Right ventricle myocardium inferior (tissue), 1 donor: Measurements from ENCODE around the gene CFAP65. TPM values are rescaled to one million over a fixed set of nuclear protein-coding genes. Genes with fewer than 3 reads are reported as not detected.

Experiments used
- ATAC-seq: fragments of 200-7000 bp; cut with Tn5 transposase; one replicate; pipeline ENCODE4 v1.9.1; 2020; ENCODE audit warnings: mild to moderate bottlenecking, moderate library complexity
- DNase-seq: peaks from one replicate; pipeline ENCODE4 v3.0.0; 2021; ENCODE audit errors: missing footprints
- intact Hi-C: fragments of 100-400 bp; cut with DNase I; formaldehyde crosslinking; loops from one replicate; pipeline ENCODE4 v1.11.0; 2022
- total RNA-seq: library from RNA; stranded (reverse); fragmentation: NEBNext Ultra II Directional; extraction: Animal tissue kit (Norgen Biotek cat#: 25700); gene quantifications from one replicate; pipeline ENCODE4 v1.2.1, GENCODE V29; 2021
- donor health status: DM: no; HTN: yes; CAD: no; lungs with severe emphysema.

The CFAP65 gene
- total RNA-seq, 1 donor from 2014 or later = not detected

GRCh38 chr2:218998414-218999002, 42.8 kb downstream of the CFAP65 start:
- intact Hi-C loops = no loop called here
- no peak for ATAC-seq
- no peak for DNase-seq

- intact Hi-C loops = no loop called here
- ATAC-seq (no peak), DNase-seq (no peak)
These were observed 43.6 kb downstream of the CFAP65 start for GRCh38 chr2:218997731-218998130.

- DNase-seq = no peak
- intact Hi-C loops = no loop called here
These were observed 44.4 kb downstream of the CFAP65 start for GRCh38 chr2:218996937-218997336.

GRCh38 chr2:218995972-218996711, 45.2 kb downstream of the CFAP65 start:
- intact Hi-C loops = no loop called here
- peak; percentile 91 for ATAC-seq
- peak; percentile 90 for DNase-seq

More at GRCh38 chr2:218996937-218997336, 44.4 kb downstream of the CFAP65 start:
- ATAC-seq = no peak

GRCh38 chr2:218995561-218995960, 45.8 kb downstream of the CFAP65 start:
- intact Hi-C loops = no loop called here
- no peak for ATAC-seq
- no peak for DNase-seq

- ATAC-seq (no peak), DNase-seq (no peak)
- intact Hi-C loops = no loop called here
These were observed 47.7 kb downstream of the CFAP65 start, which contains the start of gene CRYBA2 for GRCh38 chr2:218993345-218994315. Gene CRYBA2 (minus strand): TSS chr2:218993422. CDS start chr2:218993176, 246 bp downstream.

GRCh38 chr2:218992703-218993344, 48.5 kb downstream of the CFAP65 start:
- ATAC-seq (no peak), DNase-seq (no peak)
- intact Hi-C loops = no loop called here

- DNase-seq = no peak
- intact Hi-C loops = no loop called here
- no peak for ATAC-seq
These were observed 49.1 kb downstream of the CFAP65 start for GRCh38 chr2:218992196-218992595.

GRCh38 chr2:218991674-218992168, 49.6 kb downstream of the CFAP65 start:
- DNase-seq = no peak
- no peak for ATAC-seq
- intact Hi-C loops = no loop called here

- ATAC-seq (no peak), DNase-seq (no peak)
- intact Hi-C loops = no loop called here
These were observed 50.7 kb downstream of the CFAP65 start for GRCh38 chr2:218990612-218991011.

- intact Hi-C loops = no loop called here
- ATAC-seq = no peak
- no peak for DNase-seq
These were observed 51.3 kb downstream of the CFAP65 start for GRCh38 chr2:218990052-218990451.

- intact Hi-C loops = no loop called here
- no peak for ATAC-seq
- no peak for DNase-seq
These were observed 52.7 kb downstream of the CFAP65 start for GRCh38 chr2:218988650-218989049.

- intact Hi-C loops = no loop called here
- ATAC-seq = no peak
These were observed 53.2 kb downstream of the CFAP65 start for GRCh38 chr2:218988164-218988563.

GRCh38 chr2:218986148-218986761, 55.1 kb downstream of the CFAP65 start:
- no peak for DNase-seq
- no peak for ATAC-seq
- intact Hi-C loops = no loop called here

More at GRCh38 chr2:218988164-218988563, 53.2 kb downstream of the CFAP65 start:
- DNase-seq = no peak

GRCh38 chr2:218985325-218986091, 55.8 kb downstream of the CFAP65 start:
- intact Hi-C loops = no loop called here
- DNase-seq (no peak), ATAC-seq (no peak)

GRCh38 chr2:218985021-218985324, 56.3 kb downstream of the CFAP65 start, which contains the start of gene FEV:
Gene FEV (minus strand): TSS chr2:218985184. CDS start chr2:218985075, 109 bp downstream.
- intact Hi-C loops = no loop called here
- DNase-seq = no peak
- ATAC-seq = no peak

- DNase-seq = no peak
- no peak for ATAC-seq
- intact Hi-C loops = no loop called here
These were observed 56.9 kb downstream of the CFAP65 start for GRCh38 chr2:218984239-218985020.
